Prostate gland (tissue), 2 donors: ENCODE measurements around the gene COL7A1.

Experiments used
- CTCF ChIP-seq, 4 experiments: fragments of 200-600 bp in 2 of 4; fragments of 450-650 bp in 2 of 4; sonication (generic) in 2 of 4; IDR thresholded peaks; 1 replicate in 3 of 4; 2 replicates in 1 of 4; pipeline ENCODE4 v1.5.1; 2016 to 2019; ENCODE audit warnings: antibody characterized with exemption in 4 of 4, mild to moderate bottlenecking in 2 of 4, moderate library complexity in 2 of 4
- POLR2AphosphoS5 ChIP-seq: sonication (generic); formaldehyde crosslinking; IDR thresholded peaks from one replicate; pipeline ENCODE4 v1.6.1; 2017; ENCODE audit warnings: antibody characterized with exemption

- TF ChIP-seq CTCF (IDR thresholded peaks at IDR 0.05) (no peak), POLR2AphosphoS5 (no peak)
Observed at GRCh38 chr3:48567090-48567489, 28.0 kb downstream of the COL7A1 start.
